Ishikawa (cell line): ENCODE results near the gene DMD.

Source experiments
- CEBPB ChIP-seq: IDR thresholded peaks from 2 replicates; pipeline ENCODE4 v1.6.1; 2012
- CREB1 ChIP-seq: IDR thresholded peaks from 2 replicates; pipeline ENCODE4 v1.6.1; 2012; ENCODE audit warnings: low read depth
- EGR1 ChIP-seq: IDR thresholded peaks from 2 replicates; pipeline ENCODE4 v1.6.1; 2012
- EP300 ChIP-seq: IDR thresholded peaks from 2 replicates; pipeline ENCODE4 v1.6.1; 2012; ENCODE audit warnings: borderline replicate concordance
- FOXM1 ChIP-seq: IDR thresholded peaks from 2 replicates; pipeline ENCODE4 v1.6.1; 2012; ENCODE audit warnings: low read depth, borderline replicate concordance
- MAX ChIP-seq: IDR thresholded peaks from 2 replicates; pipeline ENCODE4 v1.6.1; 2012
- NFIC ChIP-seq: IDR thresholded peaks from 2 replicates; pipeline ENCODE4 v1.6.1; 2012
- RAD21 ChIP-seq: IDR thresholded peaks from 2 replicates; pipeline ENCODE4 v1.6.1; 2012; ENCODE audit warnings: low read depth
- REST ChIP-seq: IDR thresholded peaks from 2 replicates; pipeline ENCODE4 v1.6.1; 2012; ENCODE audit warnings: low read depth, mild to moderate bottlenecking
- TAF1 ChIP-seq: IDR thresholded peaks from 2 replicates; pipeline ENCODE4 v1.6.1; 2012; ENCODE audit warnings: low read depth, mild to moderate bottlenecking
- TCF12 ChIP-seq: IDR thresholded peaks from 2 replicates; pipeline ENCODE4 v1.6.1; 2012; ENCODE audit warnings: low read depth
- TEAD4 ChIP-seq: IDR thresholded peaks from 2 replicates; pipeline ENCODE4 v1.6.1; 2012
- USF1 ChIP-seq: IDR thresholded peaks from 2 replicates; pipeline ENCODE4 v1.6.1; 2012
- YY1 ChIP-seq: IDR thresholded peaks from 2 replicates; pipeline ENCODE4 v1.6.1; 2012; ENCODE audit warnings: low read depth
- ZBTB7A ChIP-seq: IDR thresholded peaks from 2 replicates; pipeline ENCODE4 v1.6.1; 2012; ENCODE audit warnings: low read depth

Gene DMD

GRCh38 chrX:31649201-31649600, 1562.1 kb downstream of the DMD start:
- TF ChIP-seq FOXM1 = no peak
- no peak for TF ChIP-seq EP300
- TF ChIP-seq EGR1 = no peak
- no peak for TF ChIP-seq TCF12

GRCh38 chrX:31633349-31633748, 1578.0 kb downstream of the DMD start:
- TF ChIP-seq EP300 (no peak), CEBPB (no peak)

GRCh38 chrX:31629195-31629594, 1582.2 kb downstream of the DMD start:
- TF ChIP-seq TCF12 (no peak), ZBTB7A (no peak), EP300 (no peak), RAD21 (no peak), YY1 (no peak), CEBPB (no peak), TEAD4 (no peak), EGR1 (no peak), REST (no peak), CREB1 (no peak), TAF1 (no peak), NFIC (no peak), FOXM1 (no peak), MAX (no peak), USF1 (no peak)

- TF ChIP-seq EP300 (no peak), TAF1 (no peak), REST (no peak), TEAD4 (no peak), FOXM1 (no peak), CEBPB (no peak), TCF12 (no peak), CREB1 (no peak), ZBTB7A (no peak), MAX (no peak), EGR1 (no peak)
Observed at GRCh38 chrX:31609130-31609529, 1602.2 kb downstream of the DMD start.

- TF ChIP-seq REST (no peak), USF1 (no peak), FOXM1 (no peak), TEAD4 (no peak), CEBPB (no peak), TCF12 (no peak), RAD21 (no peak), ZBTB7A (no peak), NFIC (no peak), YY1 (no peak), EGR1 (no peak), TAF1 (no peak), EP300 (no peak), MAX (no peak), CREB1 (no peak)
Observed at GRCh38 chrX:31608638-31609037, 1602.7 kb downstream of the DMD start.
